ENCODE measurements around the gene MIOX.

- no peak for TF ChIP-seq CTCF (IDR thresholded peaks at IDR 0.05 in 4 of 5, conservative IDR thresholded peaks at IDR 0.05 in 1 of 5)
- no peak for TF ChIP-seq POLR2A (IDR thresholded peaks at IDR 0.05)
Observed at GRCh38 chr22:50471962-50472361, 14.7 kb upstream of the MIOX start.
